ENCODE data around the gene GPR161. TPM values are rescaled to one million over a fixed set of nuclear protein-coding genes. Genes with fewer than 3 reads are reported as not detected.

The GPR161 gene
- total RNA-seq, 1 experiment from 2014 or later, result 2.4 TPM

DNA sequence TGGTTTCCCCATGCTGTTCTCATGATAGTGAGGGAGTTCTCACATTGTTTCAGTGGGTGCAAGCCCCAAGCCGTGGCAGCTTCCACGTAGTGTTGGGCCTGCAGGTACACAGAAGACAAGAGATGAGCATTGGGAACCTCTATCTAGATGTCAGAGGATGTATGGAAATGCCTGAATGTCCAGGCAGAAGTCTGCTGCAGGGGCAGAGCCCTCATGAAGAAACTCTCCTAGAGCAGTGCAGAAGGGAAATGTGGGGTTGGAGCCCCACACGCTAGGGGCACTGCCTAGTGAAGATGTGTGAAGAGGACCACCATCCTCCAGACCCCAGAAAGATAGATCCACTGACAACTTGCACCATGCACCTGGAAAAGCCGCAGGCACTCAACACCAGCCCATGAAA lies 17.0 kb downstream of the GPR161 start:
- no peaks in the 10 kb centered on the region for H3K9me3 ChIP-seq (ENCODE audit: control insufficient read depth, insufficient read depth, low read depth, low read length)
- no peaks in the 10 kb centered on the region for H3K4me1 ChIP-seq (ENCODE audit: control insufficient read depth, insufficient read depth, low read length)
- no peaks in the 10 kb centered on the region for H3K36me3 ChIP-seq (ENCODE audit: control insufficient read depth, insufficient read depth, low read length)
- POLR2A ChIA-PET, result no interaction called here
- CTCF ChIA-PET, result no interaction called here
- no peak for ATAC-seq
- no peak overlapping the region for H3K27ac ChIP-seq (ENCODE audit: low read length)
- BruUV-seq (replicated peaks), result no TSS peak
- intact Hi-C loops (cut with micrococcal nuclease; ENCODE audit: unreplicated experiment), result no loop called here
- TF ChIP-seq, protein P1, sequence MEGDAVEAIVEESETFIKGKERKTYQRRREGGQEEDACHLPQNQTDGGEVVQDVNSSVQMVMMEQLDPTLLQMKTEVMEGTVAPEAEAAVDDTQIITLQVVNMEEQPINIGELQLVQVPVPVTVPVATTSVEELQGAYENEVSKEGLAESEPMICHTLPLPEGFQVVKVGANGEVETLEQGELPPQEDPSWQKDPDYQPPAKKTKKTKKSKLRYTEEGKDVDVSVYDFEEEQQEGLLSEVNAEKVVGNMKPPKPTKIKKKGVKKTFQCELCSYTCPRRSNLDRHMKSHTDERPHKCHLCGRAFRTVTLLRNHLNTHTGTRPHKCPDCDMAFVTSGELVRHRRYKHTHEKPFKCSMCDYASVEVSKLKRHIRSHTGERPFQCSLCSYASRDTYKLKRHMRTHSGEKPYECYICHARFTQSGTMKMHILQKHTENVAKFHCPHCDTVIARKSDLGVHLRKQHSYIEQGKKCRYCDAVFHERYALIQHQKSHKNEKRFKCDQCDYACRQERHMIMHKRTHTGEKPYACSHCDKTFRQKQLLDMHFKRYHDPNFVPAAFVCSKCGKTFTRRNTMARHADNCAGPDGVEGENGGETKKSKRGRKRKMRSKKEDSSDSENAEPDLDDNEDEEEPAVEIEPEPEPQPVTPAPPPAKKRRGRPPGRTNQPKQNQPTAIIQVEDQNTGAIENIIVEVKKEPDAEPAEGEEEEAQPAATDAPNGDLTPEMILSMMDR (IDR thresholded peaks at IDR 0.05), result no peak
- TF ChIP-seq POLR2AphosphoS5 (IDR thresholded peaks at IDR 0.05; ENCODE audit: low read depth, low read length) (no peak), SIN3A (IDR thresholded peaks at IDR 0.05; ENCODE audit: borderline replicate concordance, insufficient read depth, low read depth, low read length) (no peak), TCF7L2 (IDR thresholded peaks at IDR 0.05; ENCODE audit: low read depth, low read length) (no peak)
- TF ChIP-seq, protein P2, sequence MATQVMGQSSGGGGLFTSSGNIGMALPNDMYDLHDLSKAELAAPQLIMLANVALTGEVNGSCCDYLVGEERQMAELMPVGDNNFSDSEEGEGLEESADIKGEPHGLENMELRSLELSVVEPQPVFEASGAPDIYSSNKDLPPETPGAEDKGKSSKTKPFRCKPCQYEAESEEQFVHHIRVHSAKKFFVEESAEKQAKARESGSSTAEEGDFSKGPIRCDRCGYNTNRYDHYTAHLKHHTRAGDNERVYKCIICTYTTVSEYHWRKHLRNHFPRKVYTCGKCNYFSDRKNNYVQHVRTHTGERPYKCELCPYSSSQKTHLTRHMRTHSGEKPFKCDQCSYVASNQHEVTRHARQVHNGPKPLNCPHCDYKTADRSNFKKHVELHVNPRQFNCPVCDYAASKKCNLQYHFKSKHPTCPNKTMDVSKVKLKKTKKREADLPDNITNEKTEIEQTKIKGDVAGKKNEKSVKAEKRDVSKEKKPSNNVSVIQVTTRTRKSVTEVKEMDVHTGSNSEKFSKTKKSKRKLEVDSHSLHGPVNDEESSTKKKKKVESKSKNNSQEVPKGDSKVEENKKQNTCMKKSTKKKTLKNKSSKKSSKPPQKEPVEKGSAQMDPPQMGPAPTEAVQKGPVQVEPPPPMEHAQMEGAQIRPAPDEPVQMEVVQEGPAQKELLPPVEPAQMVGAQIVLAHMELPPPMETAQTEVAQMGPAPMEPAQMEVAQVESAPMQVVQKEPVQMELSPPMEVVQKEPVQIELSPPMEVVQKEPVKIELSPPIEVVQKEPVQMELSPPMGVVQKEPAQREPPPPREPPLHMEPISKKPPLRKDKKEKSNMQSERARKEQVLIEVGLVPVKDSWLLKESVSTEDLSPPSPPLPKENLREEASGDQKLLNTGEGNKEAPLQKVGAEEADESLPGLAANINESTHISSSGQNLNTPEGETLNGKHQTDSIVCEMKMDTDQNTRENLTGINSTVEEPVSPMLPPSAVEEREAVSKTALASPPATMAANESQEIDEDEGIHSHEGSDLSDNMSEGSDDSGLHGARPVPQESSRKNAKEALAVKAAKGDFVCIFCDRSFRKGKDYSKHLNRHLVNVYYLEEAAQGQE (IDR thresholded peaks at IDR 0.05; ENCODE audit: insufficient read depth in 1 of 2, low read depth in 2 of 2, low read length in 1 of 2), result no peak
- H3K4me3 ChIP-seq (ENCODE audit: low read depth in 2 of 2, low read length in 2 of 2), result no peak overlapping the region
- H3K27me3 ChIP-seq (ENCODE audit: control insufficient read depth, insufficient read depth, low read length), result no peaks in the 10 kb centered on the region
- in situ Hi-C loops (cut with HindIII; ENCODE audit: low pct_unique_long_range_greater_than_20kb, low sequenced_read_pairs), result no loop called here
- no peak for DNase-seq (ENCODE audit: low read depth, low spot score)

DNA sequence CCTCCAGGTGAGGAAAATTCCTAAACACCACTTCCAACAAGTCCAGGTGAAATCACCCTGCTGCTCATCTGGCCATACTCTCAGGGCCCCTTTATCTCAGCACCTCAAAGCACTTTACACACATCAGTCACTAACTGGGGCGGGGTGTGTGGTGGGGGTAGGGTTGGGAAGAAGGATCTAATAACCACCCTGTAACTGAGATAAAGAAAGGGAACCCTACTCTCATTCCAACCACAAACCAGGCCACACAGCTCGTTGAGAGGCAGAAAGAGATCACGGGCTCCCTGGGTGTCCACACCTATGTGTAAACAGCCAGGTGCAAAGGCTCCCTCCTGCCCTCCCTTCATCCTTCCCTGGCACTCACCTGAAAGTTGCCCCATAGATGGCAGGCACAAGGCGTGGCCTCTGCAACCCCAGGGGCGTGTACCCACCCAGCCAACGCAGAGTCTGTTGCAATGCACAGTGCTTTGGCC lies 20.4 kb downstream of the GPR161 start:
- H3K27ac ChIP-seq (ENCODE audit: low read length), result no peak overlapping the region
- H3K9me3 ChIP-seq (ENCODE audit: control insufficient read depth, insufficient read depth, low read depth, low read length), result no peaks in the 10 kb centered on the region
- no TSS peak for BruUV-seq (replicated peaks)
- no peaks in the 10 kb centered on the region for H3K36me3 ChIP-seq (ENCODE audit: control insufficient read depth, insufficient read depth, low read length)
- TF ChIP-seq, protein P2 (IDR thresholded peaks at IDR 0.05; ENCODE audit: insufficient read depth in 1 of 2, low read depth in 2 of 2, low read length in 1 of 2), result no peak
- no peak for TF ChIP-seq TCF7L2 (IDR thresholded peaks at IDR 0.05; ENCODE audit: low read depth, low read length)
- TF ChIP-seq POLR2AphosphoS5 (IDR thresholded peaks at IDR 0.05; ENCODE audit: low read depth, low read length), result no peak
- no peak for TF ChIP-seq SIN3A (IDR thresholded peaks at IDR 0.05; ENCODE audit: borderline replicate concordance, insufficient read depth, low read depth, low read length)
- TF ChIP-seq, protein P1 (IDR thresholded peaks at IDR 0.05), result no peak
- ATAC-seq (no peak), DNase-seq (ENCODE audit: low read depth, low spot score) (no peak)
- ChIA-PET CTCF (no interaction called here), POLR2A (no interaction called here)
- no peaks in the 10 kb centered on the region for H3K27me3 ChIP-seq (ENCODE audit: control insufficient read depth, insufficient read depth, low read length)
- intact Hi-C loops (cut with micrococcal nuclease; ENCODE audit: unreplicated experiment) (no loop called here), in situ Hi-C loops (cut with HindIII; ENCODE audit: low pct_unique_long_range_greater_than_20kb, low sequenced_read_pairs) (no loop called here)
- no peaks in the 10 kb centered on the region for H3K4me1 ChIP-seq (ENCODE audit: control insufficient read depth, insufficient read depth, low read length)
- no peak overlapping the region for H3K4me3 ChIP-seq (ENCODE audit: low read depth in 2 of 2, low read length in 2 of 2)
